K562 (cell line): ENCODE results near the gene TRIM33. TPM values are rescaled to one million over a fixed set of nuclear protein-coding genes. Genes with fewer than 3 reads are reported as not detected.
A peak's percentile ranks its signal among the peaks of the same experiment; 100 is the strongest.

Experiments
- AFF1 ChIP-seq, 2 experiments: fragments of 450-650 bp; IDR thresholded peaks; 2 replicates each; pipeline ENCODE4 v1.6.1; 2018; ENCODE audit warnings: mild to moderate bottlenecking in 2 of 2, low read depth in 1 of 2; ENCODE audit not compliant: partially characterized antibody in 2 of 2
- ATF4 ChIP-seq: fragments of 450-650 bp; formaldehyde crosslinking; IDR thresholded peaks from 2 replicates; pipeline ENCODE4 v1.4.0; 2022; ENCODE audit warnings: mild to moderate bottlenecking, moderate library complexity
- MBD2 ChIP-seq: sonication (generic); IDR thresholded peaks from 2 replicates; pipeline ENCODE4 v1.6.1; 2016; ENCODE audit warnings: low read depth, borderline replicate concordance
- PHB2 ChIP-seq: fragments of 450-650 bp; IDR thresholded peaks from 2 replicates; pipeline ENCODE4 v1.6.1; 2017; ENCODE audit warnings: low read depth
- PRPF4 ChIP-seq: fragments of 200-400 bp; formaldehyde crosslinking; IDR thresholded peaks from one replicate; pipeline ENCODE4 v1.6.1; 2017; ENCODE audit warnings: low read length, low read depth, mild to moderate bottlenecking; ENCODE audit not compliant: insufficient read depth, poor library complexity, severe bottlenecking
- SNIP1 ChIP-seq: fragments of 450-650 bp; IDR thresholded peaks from 2 replicates; pipeline ENCODE4 v1.7.1; 2017; ENCODE audit warnings: low read depth, mild to moderate bottlenecking
- ZBTB7A ChIP-seq: IDR thresholded peaks from 2 replicates; pipeline ENCODE4 v1.6.1; 2011; ENCODE audit warnings: low read depth, mild to moderate bottlenecking, low read length, moderate library complexity, borderline replicate concordance; ENCODE audit not compliant: control insufficient read depth
- ZNF584 ChIP-seq: fragments of 200-800 bp; sonication (Bioruptor generic); IDR thresholded peaks from 2 replicates; pipeline ENCODE4 v1.6.1; 2016; ENCODE audit warnings: low read depth, mild to moderate bottlenecking, missing genetic modification characterization, missing compliant biosample characterization
- ZNF696 ChIP-seq: fragments of 250-450 bp; sonication (Bioruptor Pico); conservative IDR thresholded peaks from 2 replicates; pipeline ENCODE4 v1.4.0; 2020; ENCODE audit warnings: mild to moderate bottlenecking, moderate library complexity
- ZNF778 ChIP-seq: fragments of 450-650 bp; formaldehyde crosslinking; IDR thresholded peaks from 2 replicates; pipeline ENCODE4 v1.4.0; 2020; ENCODE audit warnings: mild to moderate bottlenecking, moderate library complexity
- polyA plus RNA-seq, 8 experiments: library from polyadenylated mRNA; depleted of rRNA in 4 of 8; stranded (reverse) in 5 of 8; unstranded in 3 of 8; fragments of >200 nt; fragmentation: Nextera tagmentation in 2 of 8; fragmentation: Illumina TruSeq in 1 of 8; extraction: Ambion mirVana in 2 of 8; extraction: Trizol in 1 of 8; gene quantifications; 2 replicates each; pipeline versions ENCODE4 v1.2.1 to v1.2.3, GENCODE V29; 2011 to 2014; ENCODE audit warnings: inconsistent platforms in 1 of 8, missing spikeins in 1 of 8
- total RNA-seq, 7 experiments: library from RNA; depleted of rRNA in 6 of 7; stranded (reverse); fragments of >200 nt in 6 of 7; fragmentation: Illumina TruSeq in 2 of 7; extraction: Trizol in 2 of 7; gene quantifications; 2 replicates each; pipeline versions ENCODE4 v1.2.1 to v1.2.3, GENCODE V29; 2011 to 2021; ENCODE audit warnings: low replicate concordance in 1 of 7

Gene TRIM33
- total and polyA plus RNA-seq, 9 of the 15 experiments (the other 6 are each of a cell fraction or from before 2014, with no cell fraction given), result 9.3 to 58.4 (median 40.2) TPM

- TF ChIP-seq ZNF778 (CRISPR knock-in tag), result no peak
- TF ChIP-seq ATF4, result peak; percentile 65; the same call in 1 of the 2 replicates
- no peak for TF ChIP-seq ZNF696 (CRISPR knock-in tag)
- TF ChIP-seq ZNF584 (CRISPR knock-in tag), result no peak; the same call in 1 of the 2 replicates
- TF ChIP-seq MBD2, result peak; percentile 79; the same call in 1 of the 2 replicates
- TF ChIP-seq AFF1 (IDR thresholded peaks at IDR 0.05; ENCODE audit: low read depth in 1 of 2, partially characterized antibody in 2 of 2), result peak; percentile 54 to 55
- peak; percentile 71; the same call in 1 of the 2 replicates for TF ChIP-seq ZBTB7A
- TF ChIP-seq PRPF4, result no peak
- peak; percentile 59; the same call in 1 of the 2 replicates for TF ChIP-seq SNIP1
- TF ChIP-seq PHB2, result peak; percentile 72
Observed at GRCh38 chr1:114511032-114511785, at the start of gene TRIM33 (continued).
